SK-N-SH treated with all-trans-retinoic acid at 6 μM for 48 hours (cell line): ENCODE measurements around the gene ARRDC3.

Source experiments
- CSDC2 ChIP-seq: fragments of 250-450 bp; sonication (Bioruptor Pico); IDR thresholded peaks from 2 replicates; pipeline ENCODE4 v1.5.0; 2020; ENCODE audit warnings: mild to moderate bottlenecking, moderate library complexity
- RARB ChIP-seq: fragments of 250-450 bp; sonication (Bioruptor Pico); IDR thresholded peaks from 2 replicates; pipeline ENCODE4 v1.8.0; 2021; ENCODE audit warnings: mild to moderate bottlenecking, moderate library complexity
- SNAI2 ChIP-seq: fragments of 250-450 bp; sonication (Bioruptor Pico); IDR thresholded peaks from 2 replicates; pipeline ENCODE4 v1.5.0; 2020; ENCODE audit warnings: mild to moderate bottlenecking, moderate library complexity
- ZC3H10 ChIP-seq: fragments of 250-450 bp; sonication (Bioruptor Pico); IDR thresholded peaks from 2 replicates; pipeline ENCODE4 v1.5.1; 2021; ENCODE audit warnings: mild to moderate bottlenecking, moderate library complexity
- ZNF565 ChIP-seq: fragments of 450-650 bp; formaldehyde crosslinking; conservative IDR thresholded peaks from 2 replicates; pipeline ENCODE4 v1.5.0; 2020; ENCODE audit warnings: low read depth, mild to moderate bottlenecking, moderate library complexity
- TF ChIP-seq, protein P1 (sequence below): fragments of 250-450 bp; sonication (Bioruptor Pico); IDR thresholded peaks from 2 replicates; pipeline ENCODE4 v1.5.0; 2020; ENCODE audit warnings: mild to moderate bottlenecking, moderate library complexity
- TF ChIP-seq, protein P2 (sequence below): fragments of 250-450 bp; sonication (Bioruptor Pico); IDR thresholded peaks from 2 replicates; pipeline ENCODE4 v1.8.0; 2021; ENCODE audit warnings: low read depth, mild to moderate bottlenecking, moderate library complexity, borderline replicate concordance

DNA sequence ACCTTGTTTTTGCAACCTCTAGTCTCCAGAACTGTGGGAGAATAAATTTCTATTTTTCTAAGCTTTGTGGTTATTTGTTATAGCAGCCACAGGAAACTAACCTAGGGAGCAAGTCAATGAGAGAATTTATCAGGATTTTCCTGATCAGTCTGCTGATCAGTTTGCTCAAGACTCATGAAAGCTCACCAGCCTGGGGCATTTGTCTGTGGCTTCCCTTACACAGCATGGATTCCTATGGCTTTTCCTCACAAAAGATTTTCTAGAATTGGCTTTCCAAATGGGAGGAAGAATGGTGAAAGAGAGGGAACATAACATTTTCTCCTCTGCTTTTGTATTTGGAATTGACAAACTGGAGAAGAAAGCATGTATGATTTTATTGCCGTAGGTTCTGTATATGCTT is 20.2 kb downstream of the ARRDC3 start:
- TF ChIP-seq ZNF565 (no peak), CSDC2 (no peak), SNAI2 (CRISPR knock-in tag) (no peak), RARB (no peak), ZC3H10 (CRISPR knock-in tag) (no peak)
- TF ChIP-seq, protein P1, sequence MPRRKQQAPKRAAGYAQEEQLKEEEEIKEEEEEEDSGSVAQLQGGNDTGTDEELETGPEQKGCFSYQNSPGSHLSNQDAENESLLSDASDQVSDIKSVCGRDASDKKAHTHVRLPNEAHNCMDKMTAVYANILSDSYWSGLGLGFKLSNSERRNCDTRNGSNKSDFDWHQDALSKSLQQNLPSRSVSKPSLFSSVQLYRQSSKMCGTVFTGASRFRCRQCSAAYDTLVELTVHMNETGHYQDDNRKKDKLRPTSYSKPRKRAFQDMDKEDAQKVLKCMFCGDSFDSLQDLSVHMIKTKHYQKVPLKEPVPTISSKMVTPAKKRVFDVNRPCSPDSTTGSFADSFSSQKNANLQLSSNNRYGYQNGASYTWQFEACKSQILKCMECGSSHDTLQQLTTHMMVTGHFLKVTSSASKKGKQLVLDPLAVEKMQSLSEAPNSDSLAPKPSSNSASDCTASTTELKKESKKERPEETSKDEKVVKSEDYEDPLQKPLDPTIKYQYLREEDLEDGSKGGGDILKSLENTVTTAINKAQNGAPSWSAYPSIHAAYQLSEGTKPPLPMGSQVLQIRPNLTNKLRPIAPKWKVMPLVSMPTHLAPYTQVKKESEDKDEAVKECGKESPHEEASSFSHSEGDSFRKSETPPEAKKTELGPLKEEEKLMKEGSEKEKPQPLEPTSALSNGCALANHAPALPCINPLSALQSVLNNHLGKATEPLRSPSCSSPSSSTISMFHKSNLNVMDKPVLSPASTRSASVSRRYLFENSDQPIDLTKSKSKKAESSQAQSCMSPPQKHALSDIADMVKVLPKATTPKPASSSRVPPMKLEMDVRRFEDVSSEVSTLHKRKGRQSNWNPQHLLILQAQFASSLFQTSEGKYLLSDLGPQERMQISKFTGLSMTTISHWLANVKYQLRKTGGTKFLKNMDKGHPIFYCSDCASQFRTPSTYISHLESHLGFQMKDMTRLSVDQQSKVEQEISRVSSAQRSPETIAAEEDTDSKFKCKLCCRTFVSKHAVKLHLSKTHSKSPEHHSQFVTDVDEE (CRISPR knock-in tag): no peak
- TF ChIP-seq, protein P2, sequence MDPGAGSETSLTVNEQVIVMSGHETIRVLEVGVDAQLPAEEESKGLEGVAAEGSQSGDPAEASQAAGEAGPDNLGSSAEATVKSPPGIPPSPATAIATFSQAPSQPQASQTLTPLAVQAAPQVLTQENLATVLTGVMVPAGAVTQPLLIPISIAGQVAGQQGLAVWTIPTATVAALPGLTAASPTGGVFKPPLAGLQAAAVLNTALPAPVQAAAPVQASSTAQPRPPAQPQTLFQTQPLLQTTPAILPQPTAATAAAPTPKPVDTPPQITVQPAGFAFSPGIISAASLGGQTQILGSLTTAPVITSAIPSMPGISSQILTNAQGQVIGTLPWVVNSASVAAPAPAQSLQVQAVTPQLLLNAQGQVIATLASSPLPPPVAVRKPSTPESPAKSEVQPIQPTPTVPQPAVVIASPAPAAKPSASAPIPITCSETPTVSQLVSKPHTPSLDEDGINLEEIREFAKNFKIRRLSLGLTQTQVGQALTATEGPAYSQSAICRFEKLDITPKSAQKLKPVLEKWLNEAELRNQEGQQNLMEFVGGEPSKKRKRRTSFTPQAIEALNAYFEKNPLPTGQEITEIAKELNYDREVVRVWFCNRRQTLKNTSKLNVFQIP (CRISPR knock-in tag): no peak
